Mammary epithelial cell (primary cell): ENCODE data around the gene MRPL10.

Experiments used
- EZH2 ChIP-seq: IDR thresholded peaks from 2 replicates; pipeline ENCODE4 v1.6.1; 2012; ENCODE audit warnings: low read length, inconsistent platforms, borderline replicate concordance
- TF ChIP-seq, protein P1 (sequence below), 2 donors: IDR thresholded peaks in 1 of 2; conservative IDR thresholded peaks in 1 of 2; 2 replicates each; pipeline ENCODE4 v1.5.1; 2011 to 2012; ENCODE audit warnings: inconsistent platforms in 2 of 2, low read length in 2 of 2, mild to moderate bottlenecking in 2 of 2, control low read depth in 1 of 2, low read depth in 1 of 2; ENCODE audit not compliant: insufficient read depth in 1 of 2; ENCODE audit errors: extremely low read depth in 1 of 2

DNA sequence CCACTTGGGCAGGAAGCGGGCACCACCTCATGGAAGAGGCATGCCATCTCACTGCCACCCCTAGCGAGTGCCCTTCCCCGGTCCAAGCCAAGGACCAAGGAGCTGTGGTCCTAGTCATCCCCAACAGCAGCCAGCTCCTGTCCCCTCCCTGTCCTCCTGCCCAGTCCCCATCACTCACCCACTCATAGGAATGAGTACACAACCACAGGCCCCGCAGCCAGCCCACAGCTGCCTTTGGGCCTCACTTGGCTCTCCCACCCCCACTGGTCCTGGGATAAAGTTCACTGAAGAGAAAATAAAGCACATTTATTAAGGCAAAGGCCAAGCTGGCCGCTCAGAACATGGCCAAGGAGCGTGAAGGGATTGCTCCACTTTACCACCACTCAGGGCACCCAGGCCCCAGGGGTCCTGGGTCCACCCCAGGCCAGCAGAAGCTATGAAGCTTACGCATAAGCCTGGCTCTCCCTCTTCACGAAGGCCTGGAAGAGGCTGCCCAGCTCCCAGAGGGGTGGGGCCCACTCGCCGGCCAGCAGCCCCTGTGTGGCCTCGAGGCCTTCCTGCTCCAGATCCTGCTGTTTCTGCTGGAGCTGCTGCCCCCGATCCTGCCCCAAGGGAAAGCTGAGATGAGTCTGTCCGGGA lies 6.2 kb upstream of the MRPL10 start:
- TF ChIP-seq, protein P1, sequence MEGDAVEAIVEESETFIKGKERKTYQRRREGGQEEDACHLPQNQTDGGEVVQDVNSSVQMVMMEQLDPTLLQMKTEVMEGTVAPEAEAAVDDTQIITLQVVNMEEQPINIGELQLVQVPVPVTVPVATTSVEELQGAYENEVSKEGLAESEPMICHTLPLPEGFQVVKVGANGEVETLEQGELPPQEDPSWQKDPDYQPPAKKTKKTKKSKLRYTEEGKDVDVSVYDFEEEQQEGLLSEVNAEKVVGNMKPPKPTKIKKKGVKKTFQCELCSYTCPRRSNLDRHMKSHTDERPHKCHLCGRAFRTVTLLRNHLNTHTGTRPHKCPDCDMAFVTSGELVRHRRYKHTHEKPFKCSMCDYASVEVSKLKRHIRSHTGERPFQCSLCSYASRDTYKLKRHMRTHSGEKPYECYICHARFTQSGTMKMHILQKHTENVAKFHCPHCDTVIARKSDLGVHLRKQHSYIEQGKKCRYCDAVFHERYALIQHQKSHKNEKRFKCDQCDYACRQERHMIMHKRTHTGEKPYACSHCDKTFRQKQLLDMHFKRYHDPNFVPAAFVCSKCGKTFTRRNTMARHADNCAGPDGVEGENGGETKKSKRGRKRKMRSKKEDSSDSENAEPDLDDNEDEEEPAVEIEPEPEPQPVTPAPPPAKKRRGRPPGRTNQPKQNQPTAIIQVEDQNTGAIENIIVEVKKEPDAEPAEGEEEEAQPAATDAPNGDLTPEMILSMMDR (conservative IDR thresholded peaks at IDR 0.05 in 1 of 2, IDR thresholded peaks at IDR 0.05 in 1 of 2; ENCODE audit: extremely low read depth in 1 of 2, insufficient read depth in 1 of 2, low read depth in 1 of 2, low read length in 2 of 2) = peak; percentile 28
- TF ChIP-seq EZH2 = no peak
